Measurements from ENCODE around the gene OSER1. TPM values are rescaled to one million over a fixed set of nuclear protein-coding genes. Genes with fewer than 3 reads are reported as not detected.
A peak's percentile ranks its signal among the peaks of the same experiment; 100 is the strongest.

Gene OSER1
- total RNA-seq, 4 donors from 2014 or later = 45.2 to 94.4 (median 71.0) TPM

DNA sequence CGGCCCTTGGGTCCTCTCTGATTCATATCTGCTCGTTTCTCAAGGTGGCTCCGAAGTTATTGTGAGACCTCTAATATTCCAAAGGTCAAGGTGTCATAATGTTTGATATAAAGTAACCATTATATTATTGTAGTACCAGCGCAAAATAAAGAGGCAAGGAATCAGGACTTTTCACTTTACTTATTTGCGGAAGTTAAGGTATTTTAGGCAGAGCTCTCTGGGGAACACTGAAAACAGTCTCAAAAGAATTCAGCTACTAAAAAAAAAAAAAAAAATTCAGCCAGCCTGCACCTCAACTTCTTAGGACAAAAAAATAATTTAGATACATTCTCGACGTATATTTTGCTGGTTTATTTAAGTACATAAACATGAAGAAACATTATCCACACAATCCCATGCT lies 2.4 kb downstream of the OSER1 start:
- Histone ChIP-seq H3K9me3 (no peaks in the 10 kb centered on the region), H3K4me1 (peaks cover 69 to 87% (median 79%) of the 10 kb centered on the region in 4 donors), H3K4me3 (peak overlapping the region; percentile 81 to 94 (median 92))

DNA sequence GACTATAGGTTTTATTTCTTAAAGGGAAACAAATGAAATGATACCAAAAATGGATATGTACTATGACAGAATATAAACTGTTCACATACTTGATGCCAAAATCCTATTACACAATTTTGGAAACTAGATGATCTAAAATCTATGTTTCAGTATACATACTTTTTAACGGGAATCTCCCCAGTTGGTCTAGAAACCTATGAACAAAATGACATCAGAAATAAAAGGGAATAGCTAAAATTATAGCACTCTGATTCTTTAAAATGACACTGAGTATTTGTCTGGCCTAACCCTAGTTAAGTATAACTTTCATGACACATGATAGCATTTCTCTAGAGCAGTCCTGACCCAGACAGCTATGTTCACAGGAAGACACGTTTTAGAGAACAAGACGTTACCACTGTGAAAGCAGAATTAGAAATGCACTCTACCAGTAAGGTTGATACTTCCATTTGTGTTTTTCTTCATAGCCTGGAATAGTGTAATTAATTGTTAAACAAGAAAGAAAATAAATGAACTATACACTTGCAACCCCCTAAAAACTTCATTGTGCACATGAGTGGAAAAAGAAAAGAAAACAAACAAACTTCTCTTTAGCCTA lies 3.3 kb downstream of the OSER1 start:
- Histone ChIP-seq H3K9me3 (no peaks in the 10 kb centered on the region), H3K4me3 (peak overlapping the region in 3 of 4 donors; percentile 81 to 93 (median 91)), H3K27me3 (no peaks in the 10 kb centered on the region), H3K36me3 (peaks cover 0 to 30% (median 17%) of the 10 kb centered on the region in 4 donors), H3K4me1 (peaks cover 76 to 83% (median 82%) of the 10 kb centered on the region in 4 donors), H3K27ac (replicated peaks in 1 of 4) (peak overlapping the region; percentile 95 to 99 (median 98))
- 27% methylated on average over 3 of the region's 3 CpGs for WGBS
- TF ChIP-seq POLR2A (IDR thresholded peaks at IDR 0.05; ENCODE audit: low read depth) (no peak), POLR2AphosphoS5 (IDR thresholded peaks at IDR 0.05) (peak in 1 of 2 donors; percentile 71)
- intact Hi-C loops (cut with DNase I) = no loop called here
- DNase-seq (ENCODE audit: extremely low spot score) = no peak

More for the DNA sequence above, 2.4 kb downstream of the OSER1 start:
- DNase-seq (ENCODE audit: extremely low spot score) = no peak
- intact Hi-C loops (cut with DNase I) = no loop called here
- TF ChIP-seq, protein P1, sequence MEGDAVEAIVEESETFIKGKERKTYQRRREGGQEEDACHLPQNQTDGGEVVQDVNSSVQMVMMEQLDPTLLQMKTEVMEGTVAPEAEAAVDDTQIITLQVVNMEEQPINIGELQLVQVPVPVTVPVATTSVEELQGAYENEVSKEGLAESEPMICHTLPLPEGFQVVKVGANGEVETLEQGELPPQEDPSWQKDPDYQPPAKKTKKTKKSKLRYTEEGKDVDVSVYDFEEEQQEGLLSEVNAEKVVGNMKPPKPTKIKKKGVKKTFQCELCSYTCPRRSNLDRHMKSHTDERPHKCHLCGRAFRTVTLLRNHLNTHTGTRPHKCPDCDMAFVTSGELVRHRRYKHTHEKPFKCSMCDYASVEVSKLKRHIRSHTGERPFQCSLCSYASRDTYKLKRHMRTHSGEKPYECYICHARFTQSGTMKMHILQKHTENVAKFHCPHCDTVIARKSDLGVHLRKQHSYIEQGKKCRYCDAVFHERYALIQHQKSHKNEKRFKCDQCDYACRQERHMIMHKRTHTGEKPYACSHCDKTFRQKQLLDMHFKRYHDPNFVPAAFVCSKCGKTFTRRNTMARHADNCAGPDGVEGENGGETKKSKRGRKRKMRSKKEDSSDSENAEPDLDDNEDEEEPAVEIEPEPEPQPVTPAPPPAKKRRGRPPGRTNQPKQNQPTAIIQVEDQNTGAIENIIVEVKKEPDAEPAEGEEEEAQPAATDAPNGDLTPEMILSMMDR (IDR thresholded peaks at IDR 0.05) = no peak
- TF ChIP-seq POLR2A (IDR thresholded peaks at IDR 0.05; ENCODE audit: low read depth) = no peak
- no peak for TF ChIP-seq POLR2AphosphoS5 (IDR thresholded peaks at IDR 0.05)
- no peak for TF ChIP-seq EP300 (IDR thresholded peaks at IDR 0.05)
- Histone ChIP-seq H3K27me3 (no peaks in the 10 kb centered on the region), H3K36me3 (peaks cover 0 to 22% (median 12%) of the 10 kb centered on the region in 4 donors), H3K27ac (replicated peaks in 1 of 4) (peak overlapping the region; percentile 95 to 99 (median 98))
- 38% methylated on average over 7 of the region's 7 CpGs for WGBS

DNA sequence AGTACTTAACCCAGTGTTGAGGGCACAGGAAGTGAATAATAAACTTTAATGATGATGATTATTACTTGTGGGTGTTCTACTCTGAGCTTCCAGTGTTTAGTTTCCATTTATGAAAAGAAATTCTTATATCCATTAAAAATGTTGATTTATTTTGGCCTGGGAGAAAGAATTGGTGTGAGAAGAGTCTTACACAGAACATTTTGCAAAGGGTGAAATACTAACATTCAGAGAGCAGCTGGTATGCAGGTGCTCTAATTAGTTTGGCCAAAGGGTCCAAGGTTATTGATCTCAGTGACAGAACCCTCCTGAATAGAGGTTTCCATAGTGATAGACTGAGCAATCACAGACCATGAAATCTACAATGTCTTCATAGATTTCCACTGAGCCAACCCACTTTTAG lies 4.4 kb downstream of the OSER1 start:
- Histone ChIP-seq H3K27ac (replicated peaks in 1 of 4) (peak overlapping the region; percentile 95 to 99 (median 98)), H3K36me3 (peaks cover 0 to 41% (median 26%) of the 10 kb centered on the region in 4 donors), H3K27me3 (no peaks in the 10 kb centered on the region), H3K9me3 (no peaks in the 10 kb centered on the region), H3K4me3 (no peak overlapping the region), H3K4me1 (peaks cover 79 to 85% (median 81%) of the 10 kb centered on the region in 4 donors)
- intact Hi-C loops (cut with DNase I) = no loop called here
- TF ChIP-seq POLR2AphosphoS5 (IDR thresholded peaks at IDR 0.05) (no peak), EP300 (IDR thresholded peaks at IDR 0.05) (no peak), POLR2A (IDR thresholded peaks at IDR 0.05; ENCODE audit: low read depth) (no peak)
- TF ChIP-seq, protein P1 (IDR thresholded peaks at IDR 0.05) = no peak
- no peak for DNase-seq (ENCODE audit: extremely low spot score)

DNA sequence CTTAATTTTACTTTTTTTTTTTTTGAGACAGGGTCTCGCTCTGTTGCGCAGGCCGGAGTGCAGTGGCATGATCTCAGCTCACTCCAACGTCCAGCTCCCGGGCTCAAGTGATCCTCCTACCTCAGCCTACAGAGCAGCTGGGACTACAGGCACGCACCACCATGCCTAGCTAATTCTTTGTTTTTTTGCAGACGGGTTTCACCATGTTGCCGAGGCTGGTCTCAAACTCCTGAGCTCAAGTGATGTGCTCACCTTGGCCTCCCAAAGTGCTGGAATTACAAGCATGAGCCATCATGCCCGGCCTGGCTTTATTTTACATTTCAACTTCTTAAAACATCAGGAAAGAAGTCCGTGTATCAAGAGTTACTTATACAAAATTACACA lies 5.7 kb downstream of the OSER1 start:
- intact Hi-C loops (cut with DNase I) = no loop called here
- Histone ChIP-seq H3K4me1 (peaks cover 91 to 97% (median 94%) of the 10 kb centered on the region in 4 donors), H3K4me3 (no peak overlapping the region), H3K27ac (replicated peaks in 1 of 4) (peak overlapping the region; percentile 61 to 99 (median 86)), H3K36me3 (peaks cover 0 to 54% (median 37%) of the 10 kb centered on the region in 4 donors), H3K27me3 (no peaks in the 10 kb centered on the region), H3K9me3 (no peaks in the 10 kb centered on the region)
- 87% methylated on average over 10 of the region's 10 CpGs for WGBS
- TF ChIP-seq, protein P1 (IDR thresholded peaks at IDR 0.05) = no peak
- no peak for TF ChIP-seq POLR2AphosphoS5 (IDR thresholded peaks at IDR 0.05)
- no peak for TF ChIP-seq POLR2A (IDR thresholded peaks at IDR 0.05; ENCODE audit: low read depth)
- no peak for TF ChIP-seq EP300 (IDR thresholded peaks at IDR 0.05)
- DNase-seq (ENCODE audit: extremely low spot score) = no peak

DNA sequence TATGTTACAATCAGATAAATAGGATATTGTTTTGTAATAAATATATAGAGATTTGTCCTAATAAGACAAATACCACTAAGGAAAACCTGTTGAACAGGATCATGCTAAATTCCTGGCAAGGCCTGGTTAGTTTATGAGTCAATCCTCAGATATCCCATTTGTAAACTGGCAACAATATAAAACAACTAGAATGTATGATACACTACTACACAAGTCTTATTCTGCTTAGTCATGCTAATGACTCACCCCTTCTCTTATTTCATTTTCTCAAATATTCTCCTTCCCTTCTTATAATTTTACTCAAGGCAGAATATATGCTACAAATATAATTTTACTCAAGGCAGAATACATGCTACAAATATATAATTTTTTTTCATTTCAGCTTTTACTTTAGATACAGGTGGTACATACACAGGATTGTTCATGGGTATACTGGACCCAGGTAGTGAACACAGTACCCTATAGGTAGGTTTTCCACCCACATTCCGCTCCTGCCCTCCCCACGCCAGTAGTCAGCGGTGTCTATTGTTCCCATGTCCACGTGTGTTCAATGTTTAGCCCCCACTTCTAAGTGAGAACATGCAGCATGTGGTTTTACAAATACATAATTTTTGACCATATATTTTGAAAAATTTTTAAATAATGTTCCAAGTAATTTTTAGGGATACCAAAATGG lies 6.3 kb downstream of the OSER1 start:
- no peak overlapping the region for H3K4me3 ChIP-seq
- TF ChIP-seq POLR2A (IDR thresholded peaks at IDR 0.05; ENCODE audit: low read depth) = no peak
- TF ChIP-seq, protein P1 (IDR thresholded peaks at IDR 0.05) = no peak
- TF ChIP-seq EP300 (IDR thresholded peaks at IDR 0.05) = no peak
- peak in 1 of 2 donors; percentile 67 for TF ChIP-seq POLR2AphosphoS5 (IDR thresholded peaks at IDR 0.05)
- no peaks in the 10 kb centered on the region for H3K9me3 ChIP-seq
- H3K36me3 ChIP-seq = peaks cover under 1 to 59% (median 42%) of the 10 kb centered on the region in 4 donors
- peaks cover 88 to 97% (median 95%) of the 10 kb centered on the region in 4 donors for H3K4me1 ChIP-seq
- no peaks in the 10 kb centered on the region for H3K27me3 ChIP-seq
- intact Hi-C loops (cut with DNase I) = no loop called here
- 90% methylated on average over 4 of the region's 4 CpGs for WGBS
- DNase-seq (ENCODE audit: extremely low spot score) = no peak
- H3K27ac ChIP-seq (replicated peaks in 1 of 4) = peak overlapping the region; percentile 61 to 99 (median 86)

Measured in esophagus muscularis mucosa (tissue), 4 donors.